H1 (cell line): ENCODE results near the gene DOP1A.

Experiments
- MAFK ChIP-seq: IDR thresholded peaks from 2 replicates; pipeline ENCODE4 v1.6.1; 2012; ENCODE audit warnings: low read depth, mild to moderate bottlenecking, improper control_type of control experiment, low read length
- POLR2A ChIP-seq, 2 experiments: IDR thresholded peaks; 1 replicate in 1 of 2; 2 replicates in 1 of 2; pipeline ENCODE4 v1.6.1; 2011; ENCODE audit warnings: low read depth in 2 of 2, low read length in 2 of 2, mild to moderate bottlenecking in 2 of 2; ENCODE audit errors: control extremely low read depth in 1 of 2
- RAD21 ChIP-seq, 2 experiments: IDR thresholded peaks in 1 of 2; conservative IDR thresholded peaks in 1 of 2; 2 replicates each; pipeline ENCODE4 v1.6.1; 2011; ENCODE audit warnings: low read depth in 2 of 2, low read length in 2 of 2, improper control_type of control experiment in 1 of 2, inconsistent platforms in 1 of 2, mild to moderate bottlenecking in 1 of 2, moderate library complexity in 1 of 2
- SIN3A ChIP-seq, 2 experiments: IDR thresholded peaks in 1 of 2; conservative IDR thresholded peaks in 1 of 2; 2 replicates each; pipeline ENCODE4 v1.6.1; 2011 to 2012; ENCODE audit warnings: low read length in 2 of 2, improper control_type of control experiment in 1 of 2, low read depth in 1 of 2, mild to moderate bottlenecking in 1 of 2
- TF ChIP-seq, protein P1 (sequence below), 3 experiments: IDR thresholded peaks; 1 replicate in 2 of 3; 2 replicates in 1 of 3; pipeline versions ENCODE4 v1.5.1 to v1.6.1; 2011; ENCODE audit warnings: low read length in 3 of 3, mild to moderate bottlenecking in 3 of 3, inconsistent platforms in 2 of 3, low read depth in 1 of 3, moderate library complexity in 1 of 3; ENCODE audit not compliant: insufficient read depth in 1 of 3; ENCODE audit errors: control extremely low read depth in 1 of 3

DNA sequence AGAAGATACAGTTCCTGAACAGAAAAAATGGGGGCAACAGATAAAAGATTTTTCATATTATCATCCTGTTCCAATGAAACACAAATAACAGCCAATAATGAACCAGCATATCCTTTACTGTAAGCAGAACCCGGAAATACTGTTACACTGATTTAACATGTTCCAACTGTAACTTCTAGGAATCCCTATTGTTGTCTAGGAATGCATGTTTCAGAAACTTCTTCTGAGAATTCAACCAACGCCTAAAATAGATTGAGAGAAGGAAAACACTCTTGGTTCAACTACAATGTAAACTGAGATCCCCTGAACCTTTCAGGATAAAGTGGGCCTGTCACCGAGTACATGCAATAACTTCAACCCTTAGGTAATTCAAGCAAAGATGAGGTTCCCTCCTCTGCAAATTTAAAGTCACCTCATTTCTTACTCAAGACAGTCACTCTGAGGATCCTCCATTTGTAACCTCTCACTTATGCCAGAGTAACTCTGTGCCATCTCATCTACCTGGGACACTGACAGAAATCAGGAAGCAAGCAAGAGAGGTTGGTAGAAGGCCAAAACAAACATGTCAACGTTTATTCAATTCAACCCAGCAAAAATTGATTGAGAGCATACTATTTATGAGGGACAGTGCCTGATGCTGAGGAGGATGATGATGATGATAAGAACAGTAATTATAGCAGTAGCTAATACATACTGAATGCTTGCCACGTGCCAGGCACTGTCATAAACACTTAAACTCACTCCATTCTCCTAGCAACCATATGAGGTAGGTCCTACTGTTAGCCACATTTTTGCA lies 15.9 kb upstream of the DOP1A start:
- TF ChIP-seq SIN3A (conservative IDR thresholded peaks at IDR 0.05 in 1 of 2, IDR thresholded peaks at IDR 0.05 in 1 of 2; ENCODE audit: low read depth in 1 of 2, low read length in 2 of 2), result no peak
- TF ChIP-seq POLR2A (IDR thresholded peaks at IDR 0.05; ENCODE audit: control extremely low read depth in 1 of 2, low read depth in 2 of 2, low read length in 2 of 2), result no peak
- TF ChIP-seq MAFK, result no peak
- TF ChIP-seq, protein P1, sequence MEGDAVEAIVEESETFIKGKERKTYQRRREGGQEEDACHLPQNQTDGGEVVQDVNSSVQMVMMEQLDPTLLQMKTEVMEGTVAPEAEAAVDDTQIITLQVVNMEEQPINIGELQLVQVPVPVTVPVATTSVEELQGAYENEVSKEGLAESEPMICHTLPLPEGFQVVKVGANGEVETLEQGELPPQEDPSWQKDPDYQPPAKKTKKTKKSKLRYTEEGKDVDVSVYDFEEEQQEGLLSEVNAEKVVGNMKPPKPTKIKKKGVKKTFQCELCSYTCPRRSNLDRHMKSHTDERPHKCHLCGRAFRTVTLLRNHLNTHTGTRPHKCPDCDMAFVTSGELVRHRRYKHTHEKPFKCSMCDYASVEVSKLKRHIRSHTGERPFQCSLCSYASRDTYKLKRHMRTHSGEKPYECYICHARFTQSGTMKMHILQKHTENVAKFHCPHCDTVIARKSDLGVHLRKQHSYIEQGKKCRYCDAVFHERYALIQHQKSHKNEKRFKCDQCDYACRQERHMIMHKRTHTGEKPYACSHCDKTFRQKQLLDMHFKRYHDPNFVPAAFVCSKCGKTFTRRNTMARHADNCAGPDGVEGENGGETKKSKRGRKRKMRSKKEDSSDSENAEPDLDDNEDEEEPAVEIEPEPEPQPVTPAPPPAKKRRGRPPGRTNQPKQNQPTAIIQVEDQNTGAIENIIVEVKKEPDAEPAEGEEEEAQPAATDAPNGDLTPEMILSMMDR (IDR thresholded peaks at IDR 0.05; ENCODE audit: control extremely low read depth in 1 of 3, insufficient read depth in 1 of 3, low read depth in 1 of 3, low read length in 3 of 3), result no peak
- no peak for TF ChIP-seq RAD21 (IDR thresholded peaks at IDR 0.05 in 1 of 2, conservative IDR thresholded peaks at IDR 0.05 in 1 of 2; ENCODE audit: low read depth in 2 of 2, low read length in 2 of 2)
